H4 (cell line): ENCODE results near the gene ACKR2. TPM values are rescaled to one million over a fixed set of nuclear protein-coding genes. Genes with fewer than 3 reads are reported as not detected.
A peak's percentile ranks its signal among the peaks of the same experiment; 100 is the strongest.

Source experiments
- DNase-seq: peaks from one replicate; pipeline ENCODE4 v3.0.0-alpha.2; 2015; ENCODE audit warnings: low spot score
- total RNA-seq: library from RNA; depleted of rRNA; stranded (reverse); fragments of >200 nt; shearing (Covaris generic); gene quantifications from 2 replicates; pipeline ENCODE4 v1.2.3, GENCODE V29; 2014; rRNA removed

Gene ACKR2, protein sequence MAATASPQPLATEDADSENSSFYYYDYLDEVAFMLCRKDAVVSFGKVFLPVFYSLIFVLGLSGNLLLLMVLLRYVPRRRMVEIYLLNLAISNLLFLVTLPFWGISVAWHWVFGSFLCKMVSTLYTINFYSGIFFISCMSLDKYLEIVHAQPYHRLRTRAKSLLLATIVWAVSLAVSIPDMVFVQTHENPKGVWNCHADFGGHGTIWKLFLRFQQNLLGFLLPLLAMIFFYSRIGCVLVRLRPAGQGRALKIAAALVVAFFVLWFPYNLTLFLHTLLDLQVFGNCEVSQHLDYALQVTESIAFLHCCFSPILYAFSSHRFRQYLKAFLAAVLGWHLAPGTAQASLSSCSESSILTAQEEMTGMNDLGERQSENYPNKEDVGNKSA
- total RNA-seq = not detected in 2 replicates

DNA sequence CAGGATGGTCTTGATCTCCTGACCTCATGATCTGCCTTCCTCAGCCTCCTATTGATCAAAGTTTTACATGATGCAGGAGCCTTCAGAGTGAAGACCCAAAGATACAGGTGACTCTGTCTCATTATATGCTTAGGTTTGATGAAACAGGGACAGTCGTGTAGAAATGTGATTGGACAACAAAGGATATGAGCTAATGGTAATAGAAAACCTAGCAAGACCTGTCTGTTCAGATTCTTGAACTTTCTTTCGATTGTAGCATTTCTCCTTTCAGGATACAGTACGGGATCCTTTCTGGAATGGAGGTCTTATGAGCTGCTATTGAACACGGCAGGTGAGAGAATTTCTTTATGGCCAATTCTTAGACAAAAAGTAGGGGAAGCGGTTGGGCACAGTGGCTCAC lies at the start of gene ACKR2:
Gene ACKR2, plus strand, starts transcription at position 244 of the 400 bp plus-strand sequence. CDS start 55,058 bp downstream, outside the sequence.
- DNase-seq = no peak

DNA sequence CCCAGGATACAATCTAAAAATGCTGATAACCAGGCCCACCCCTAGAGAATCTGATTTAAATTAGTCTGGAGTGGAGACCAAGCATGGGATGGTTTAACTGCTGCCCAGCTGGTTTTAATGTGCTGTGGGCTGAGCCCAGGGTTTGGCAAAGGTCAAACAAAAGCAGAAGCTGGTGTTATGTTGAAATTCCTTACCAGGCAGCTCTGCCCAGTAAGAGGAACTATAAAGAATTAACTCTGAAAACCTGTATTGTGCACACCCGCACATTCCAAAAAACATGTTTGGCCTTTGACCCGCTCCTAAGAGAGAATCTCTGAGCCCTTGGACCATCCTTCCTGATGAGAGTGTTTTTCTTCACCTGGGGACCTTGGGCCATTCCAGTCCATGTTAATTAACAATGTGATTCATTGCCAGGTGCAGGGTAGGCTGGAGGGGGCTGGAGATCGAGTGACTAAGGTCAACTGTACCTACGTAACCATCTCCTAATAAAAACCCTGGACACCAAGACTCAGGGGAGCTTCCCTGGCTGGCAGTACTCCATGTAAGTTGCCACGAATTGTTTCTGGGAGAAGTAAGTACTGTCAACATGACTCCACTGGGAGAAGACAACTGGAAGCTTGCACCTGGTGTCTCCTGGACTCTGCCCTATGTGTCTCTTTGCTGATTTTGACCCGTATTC lies 47.1 kb upstream of the ACKR2 start:
- no peak for DNase-seq

DNA sequence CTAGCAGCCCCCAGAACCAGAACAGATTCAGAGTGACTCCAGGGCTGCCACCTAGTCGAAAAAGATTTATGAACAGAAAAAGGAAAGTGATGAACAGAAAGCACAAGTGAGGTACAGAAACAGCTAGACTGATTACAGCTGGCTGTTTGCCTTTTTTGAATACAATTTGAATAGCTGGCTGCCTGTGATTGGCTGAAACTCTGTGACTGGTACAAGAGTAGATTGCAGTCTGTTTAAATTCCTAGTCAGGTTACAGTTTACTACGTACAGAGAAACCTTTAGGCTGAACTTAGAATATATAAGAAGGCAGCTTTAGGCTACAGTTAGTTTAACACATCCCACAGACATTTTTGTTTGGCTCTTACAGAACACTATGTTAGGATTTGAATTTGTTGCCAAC lies 46.2 kb upstream of the ACKR2 start:
- DNase-seq = no peak

GRCh38 chr3:42764115-42764514 lies 45.1 kb upstream of the ACKR2 start:
- DNase-seq = no peak

- DNase-seq = no peak
These were observed 44.5 kb upstream of the ACKR2 start for GRCh38 chr3:42764561-42765295.

GRCh38 chr3:42769477-42770131 lies 39.6 kb upstream of the ACKR2 start:
- DNase-seq = no peak

DNA sequence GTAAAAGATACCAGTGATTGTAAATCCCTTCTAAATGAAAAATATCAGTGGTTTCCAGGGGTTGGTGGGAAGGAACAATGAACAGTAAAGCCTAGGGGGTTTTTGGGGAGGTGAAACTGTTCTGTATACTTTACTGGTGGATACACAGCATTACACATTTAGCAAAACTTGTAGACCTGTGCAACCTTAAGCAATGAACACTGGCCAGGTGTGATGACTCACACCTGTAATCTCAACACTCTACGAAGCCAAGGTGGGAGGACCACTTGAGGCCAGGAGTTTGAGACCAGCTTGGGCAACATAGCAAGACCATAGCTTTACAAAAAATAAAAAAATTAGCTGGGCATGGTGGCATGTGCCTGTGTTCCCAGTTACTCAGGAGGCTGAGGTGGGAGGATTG lies 38.0 kb upstream of the ACKR2 start:
- DNase-seq = no peak

GRCh38 chr3:42772670-42773408 lies 36.4 kb upstream of the ACKR2 start, which contains the start of gene CCDC13:
TSS of gene CCDC13 (minus strand) at chr3:42773253. CDS start at chr3:42758345, 14,908 bp downstream.
- DNase-seq = peak; percentile 83

- DNase-seq = no peak
These were observed 35.9 kb upstream of the ACKR2 start for GRCh38 chr3:42773409-42773751.

DNA sequence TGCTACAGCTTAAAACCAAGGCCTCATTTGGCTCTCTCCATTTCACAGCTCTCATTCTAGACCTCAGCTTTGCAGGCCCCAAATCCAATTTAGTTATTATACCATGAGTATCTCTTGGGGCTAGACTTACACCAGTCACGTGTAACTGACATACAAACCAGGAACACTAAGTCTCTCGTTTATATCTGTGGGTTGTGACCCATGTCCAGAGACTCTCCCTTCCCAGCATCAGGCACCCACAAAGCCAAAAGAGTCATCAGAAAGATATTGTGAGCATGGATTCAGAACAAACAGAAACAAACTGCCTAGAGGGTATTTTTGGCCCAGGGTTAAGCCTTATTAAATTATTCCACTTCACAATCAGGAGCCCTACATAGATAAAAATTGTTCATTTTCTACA lies 30.6 kb upstream of the ACKR2 start:
- DNase-seq = no peak

- DNase-seq = no peak
These were observed 28.8 kb upstream of the ACKR2 start for GRCh38 chr3:42780398-42780797.

DNA sequence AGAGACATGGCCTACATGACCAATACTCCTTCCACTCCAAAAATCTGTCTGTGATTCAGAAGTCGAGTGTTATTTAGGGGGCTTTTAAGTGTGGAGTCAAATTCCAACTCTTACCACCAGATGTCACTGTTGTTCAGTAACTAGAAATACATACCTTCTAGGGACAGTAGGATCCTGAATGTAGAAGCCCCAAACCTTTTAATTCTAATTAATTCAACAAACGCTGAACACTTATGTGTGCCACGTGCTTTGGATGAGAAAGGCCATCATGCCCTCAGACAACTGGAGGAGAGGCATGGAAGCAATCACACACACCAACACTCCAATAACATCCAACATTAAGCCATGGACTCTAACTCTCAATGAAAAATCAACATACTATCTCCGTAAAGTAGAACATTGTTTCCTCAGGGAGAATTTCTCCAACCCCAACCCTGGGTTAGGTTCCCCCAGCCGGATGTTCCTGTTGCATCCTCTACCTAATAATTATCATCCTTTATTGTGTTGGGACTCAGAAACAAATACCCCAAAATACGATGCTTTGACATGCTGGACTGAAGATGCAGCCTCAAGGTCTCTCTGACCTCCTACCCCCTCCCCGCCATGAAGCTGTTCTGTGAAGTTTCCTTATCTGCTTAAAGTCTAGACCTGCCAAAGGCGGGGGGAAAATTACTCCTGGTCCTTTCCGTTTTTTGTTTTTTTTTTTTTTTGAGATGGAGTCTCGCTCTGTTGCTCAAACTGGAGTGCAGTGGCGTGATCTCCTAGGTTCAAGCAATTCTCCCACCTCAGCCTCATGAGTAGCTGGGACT lies 28.1 kb upstream of the ACKR2 start:
- DNase-seq = peak; percentile 28

- DNase-seq = no peak
These were observed 23.0 kb upstream of the ACKR2 start for GRCh38 chr3:42786212-42786611.

DNA sequence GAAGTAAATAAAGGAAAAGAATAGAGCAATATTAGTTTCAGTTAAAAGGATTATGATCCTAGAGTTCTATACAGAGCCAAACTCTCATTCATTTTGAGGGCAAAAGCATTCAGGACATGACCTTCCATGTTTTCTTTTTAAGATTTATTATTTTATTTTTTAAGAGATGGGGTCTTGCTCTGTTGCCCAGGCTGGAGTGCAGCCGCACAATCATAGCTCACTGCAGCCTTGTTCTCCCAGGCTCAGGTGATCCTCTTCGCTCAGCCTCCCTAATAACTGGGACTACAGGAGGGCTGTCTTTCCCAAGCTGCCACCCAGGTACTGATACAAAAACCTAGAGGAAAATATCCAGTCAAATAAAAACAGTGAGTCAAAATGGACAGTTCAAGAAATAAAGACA lies 22.6 kb upstream of the ACKR2 start:
- no peak for DNase-seq

DNA sequence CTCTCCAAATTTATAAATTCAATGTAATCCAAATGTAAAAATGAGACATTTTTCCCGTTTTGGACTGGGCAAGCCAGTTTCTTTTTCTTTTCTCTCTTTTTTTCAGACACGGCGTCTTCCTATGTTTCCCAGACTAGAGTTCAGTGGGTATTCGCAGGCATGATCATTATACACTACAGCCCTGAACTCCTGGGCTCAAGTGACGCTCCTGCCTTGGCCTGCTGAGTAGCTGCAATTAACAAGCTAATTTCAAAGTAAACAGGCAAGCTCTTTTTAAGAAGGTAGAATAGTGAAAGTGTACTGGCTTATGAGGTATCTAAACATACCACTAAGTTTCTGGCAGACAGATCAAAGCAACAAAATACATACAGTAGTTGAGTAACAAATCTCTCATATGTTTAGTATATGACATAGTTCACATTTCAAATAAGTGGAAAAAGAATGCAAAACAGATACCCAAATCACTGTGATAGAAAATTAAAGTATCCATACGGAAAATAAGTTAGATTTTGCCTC lies 18.5 kb upstream of the ACKR2 start:
- no peak for DNase-seq

DNA sequence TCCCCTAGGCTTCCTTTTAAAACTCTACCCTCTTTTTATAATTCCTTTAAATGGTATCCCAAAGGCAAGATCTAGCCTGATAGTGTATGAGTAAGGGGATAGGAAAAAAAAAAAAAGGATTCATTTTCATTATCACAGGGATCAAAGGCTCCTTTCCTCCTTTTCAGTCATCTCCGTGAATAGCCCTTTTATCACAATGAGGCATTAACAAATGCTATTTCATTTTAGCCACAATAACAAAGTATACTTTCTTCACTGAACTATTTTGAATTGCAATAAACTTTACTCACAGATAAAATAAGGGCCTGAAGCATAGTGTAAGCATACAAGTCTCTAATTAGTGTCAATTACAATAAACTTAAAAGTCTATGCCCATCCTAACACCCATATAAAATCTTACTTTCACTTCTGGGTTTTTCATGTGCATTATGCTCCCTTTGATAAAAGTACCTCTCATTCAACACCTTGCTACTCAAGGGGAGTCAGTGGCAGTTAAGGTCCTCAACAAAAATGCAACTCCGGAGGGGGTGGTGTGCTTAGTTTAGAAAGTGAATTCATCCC lies 13.5 kb upstream of the ACKR2 start:
- DNase-seq = no peak

DNA sequence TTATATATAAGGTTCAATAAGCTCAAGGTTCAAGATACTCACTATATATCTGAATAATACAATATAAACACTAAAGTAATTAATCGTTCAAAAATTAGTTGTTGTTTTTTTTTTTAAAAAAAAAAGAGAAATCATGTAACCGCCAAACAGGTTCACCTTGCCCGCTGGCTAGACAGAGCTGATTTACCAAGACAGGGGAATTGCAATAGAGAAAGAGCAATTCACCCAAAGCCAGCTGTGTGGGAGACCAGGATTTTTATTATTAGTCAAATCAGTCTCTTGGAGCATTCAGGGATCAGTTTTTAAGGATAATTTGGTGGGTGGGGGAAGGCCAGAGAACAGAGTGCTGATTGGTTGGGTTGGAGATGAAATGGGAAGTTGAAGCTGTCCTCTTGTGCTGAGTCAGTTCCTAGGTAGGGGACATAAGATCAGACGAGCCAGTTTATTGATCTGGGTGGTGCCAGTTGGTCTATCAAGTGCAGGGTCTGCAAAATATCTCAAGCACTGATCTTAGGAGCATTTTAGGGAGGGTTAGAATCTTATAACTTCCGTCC lies 12.8 kb upstream of the ACKR2 start:
- no peak for DNase-seq

GRCh38 chr3:42799376-42799775 lies 9.9 kb upstream of the ACKR2 start:
- no peak for DNase-seq

- DNase-seq = no peak
These were observed 9.0 kb upstream of the ACKR2 start for GRCh38 chr3:42800251-42800650.
